NCI-H128 (cell line): ENCODE data around the gene DHRS2.
"Not testable (repeated sequence)": the region's sequence is repeated elsewhere in the genome, so short reads cannot be mapped to it uniquely, and the experiment has no call there.

Experiments used
- DNase-seq: peaks from one replicate; lab custom pipeline; 2025; ENCODE audit not compliant: unreplicated experiment; lab: John Stamatoyannopoulos, UW

DHRS2 gene

GRCh38 chr14:23636317-23637211 lies at the start of gene DHRS2:
Gene DHRS2 (plus strand): TSS chr14:23636364. CDS start chr14:23638865, 2,501 bp downstream.
- DNase-seq: no peak

GRCh38 chr14:23588884-23589598 lies 47.1 kb upstream of the DHRS2 start:
- peak; percentile 62 for DNase-seq

GRCh38 chr14:23589606-23590005 lies 46.6 kb upstream of the DHRS2 start:
- no peak for DNase-seq

GRCh38 chr14:23590198-23590597 lies 46.0 kb upstream of the DHRS2 start:
- no peak for DNase-seq

GRCh38 chr14:23594191-23594590 lies 42.0 kb upstream of the DHRS2 start:
- not testable (repeated sequence) for DNase-seq

- DNase-seq: no peak
Measured at GRCh38 chr14:23600322-23600707, 35.8 kb upstream of the DHRS2 start.

GRCh38 chr14:23600806-23601205 lies 35.4 kb upstream of the DHRS2 start:
- DNase-seq: no peak

GRCh38 chr14:23601424-23601823 lies 34.7 kb upstream of the DHRS2 start:
- no peak for DNase-seq

- no peak for DNase-seq
Measured at GRCh38 chr14:23601845-23602180, 34.4 kb upstream of the DHRS2 start.

- DNase-seq: no peak
Measured at GRCh38 chr14:23602181-23603095, 33.7 kb upstream of the DHRS2 start.

- DNase-seq: no peak
Measured at GRCh38 chr14:23603103-23603502, 33.1 kb upstream of the DHRS2 start.

- DNase-seq: no peak
Measured at GRCh38 chr14:23604148-23604547, 32.0 kb upstream of the DHRS2 start.

- DNase-seq: no peak
Measured at GRCh38 chr14:23604675-23605170, 31.4 kb upstream of the DHRS2 start.

GRCh38 chr14:23605931-23606585 lies 30.1 kb upstream of the DHRS2 start:
- no peak for DNase-seq

GRCh38 chr14:23608454-23608853 lies 27.7 kb upstream of the DHRS2 start:
- DNase-seq: no peak

- DNase-seq: no peak
Measured at GRCh38 chr14:23609001-23609400, 27.2 kb upstream of the DHRS2 start.

- not testable (repeated sequence) for DNase-seq
Measured at GRCh38 chr14:23609411-23610089, 26.6 kb upstream of the DHRS2 start.

GRCh38 chr14:23610090-23610814 lies 25.9 kb upstream of the DHRS2 start:
- no peak for DNase-seq

- DNase-seq: no peak
Measured at GRCh38 chr14:23610815-23611289, 25.3 kb upstream of the DHRS2 start.
